HG02973 (cell line): ENCODE results near the gene UCP1.

ENCODE experiments used
- ATAC-seq: cut with Tn5 transposase; IDR thresholded peaks from one replicate; pipeline ENCODE4 v1.9.1; 2021; ENCODE audit warnings: moderate library complexity; ENCODE audit not compliant: unreplicated experiment

The UCP1 gene

GRCh38 chr4:140568507-140569306 is at the start of gene UCP1:
TSS of gene UCP1 (minus strand) at chr4:140568961. CDS start at chr4:140568729, 232 bp downstream.
- ATAC-seq = no peak

- no peak for ATAC-seq
Measured at GRCh38 chr4:140617499-140618248, 48.9 kb upstream of the UCP1 start.

- ATAC-seq = no peak
Measured at GRCh38 chr4:140615451-140615850, 46.7 kb upstream of the UCP1 start.

GRCh38 chr4:140612357-140612756 is 43.6 kb upstream of the UCP1 start:
- no peak for ATAC-seq

- no peak for ATAC-seq
Measured at GRCh38 chr4:140611854-140612253, 43.1 kb upstream of the UCP1 start.

GRCh38 chr4:140609548-140610425 is 41.0 kb upstream of the UCP1 start:
- peak; percentile 81 for ATAC-seq

- ATAC-seq = no peak
Measured at GRCh38 chr4:140607852-140608251, 39.1 kb upstream of the UCP1 start.

- ATAC-seq = no peak
Measured at GRCh38 chr4:140604544-140604943, 35.8 kb upstream of the UCP1 start.

- ATAC-seq = no peak
Measured at GRCh38 chr4:140603286-140603685, 34.5 kb upstream of the UCP1 start.

- ATAC-seq = no peak
Measured at GRCh38 chr4:140602714-140603113, 34.0 kb upstream of the UCP1 start.

GRCh38 chr4:140600408-140600807 is 31.6 kb upstream of the UCP1 start:
- ATAC-seq = no peak

- ATAC-seq = peak; percentile 92
Measured at GRCh38 chr4:140595065-140595464, 26.3 kb upstream of the UCP1 start.

- ATAC-seq = no peak
Measured at GRCh38 chr4:140584439-140584838, 15.7 kb upstream of the UCP1 start.

GRCh38 chr4:140581078-140581477 is 12.3 kb upstream of the UCP1 start:
- ATAC-seq = no peak

- ATAC-seq = no peak
Measured at GRCh38 chr4:140579278-140579677, 10.5 kb upstream of the UCP1 start.

- ATAC-seq = no peak
Measured at GRCh38 chr4:140575489-140575888, 6.7 kb upstream of the UCP1 start.

GRCh38 chr4:140571620-140572019 is 2.9 kb upstream of the UCP1 start:
- no peak for ATAC-seq

GRCh38 chr4:140569307-140569638 is 512 bp upstream of the UCP1 start:
- no peak for ATAC-seq

GRCh38 chr4:140559696-140560095 is 9.1 kb downstream of the UCP1 start:
- no peak for ATAC-seq

- no peak for ATAC-seq
Measured at GRCh38 chr4:140557831-140558435, 10.8 kb downstream of the UCP1 start.
